Measurements from ENCODE around the gene IQSEC3. TPM values are rescaled to one million over a fixed set of nuclear protein-coding genes. Genes with fewer than 3 reads are reported as not detected.

Gene IQSEC3
- total RNA-seq, 1 donor = under 0.01 TPM

DNA sequence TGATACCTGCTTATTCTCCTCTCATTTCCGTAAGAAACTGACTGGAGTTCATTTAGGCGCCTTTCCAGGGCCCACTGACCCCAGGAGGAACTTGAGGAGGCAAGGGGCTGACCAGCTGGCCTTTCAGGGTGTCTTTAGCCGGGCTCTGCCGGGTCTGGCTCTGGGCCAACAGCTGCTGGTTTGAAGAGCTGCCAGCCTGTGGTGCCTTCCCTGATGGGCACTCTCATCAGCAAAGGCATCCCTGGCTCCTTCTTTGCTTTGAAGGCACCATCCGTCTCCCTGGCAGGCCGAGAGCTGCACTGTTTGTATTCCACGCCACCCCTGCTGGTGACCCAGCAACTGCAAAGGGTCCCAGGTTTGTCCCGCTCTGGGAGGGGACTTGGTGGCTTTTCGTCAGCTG, 42.0 kb downstream of the IQSEC3 start:
- no peak for DNase-seq (ENCODE audit: low read depth)
- TF ChIP-seq, protein P1, sequence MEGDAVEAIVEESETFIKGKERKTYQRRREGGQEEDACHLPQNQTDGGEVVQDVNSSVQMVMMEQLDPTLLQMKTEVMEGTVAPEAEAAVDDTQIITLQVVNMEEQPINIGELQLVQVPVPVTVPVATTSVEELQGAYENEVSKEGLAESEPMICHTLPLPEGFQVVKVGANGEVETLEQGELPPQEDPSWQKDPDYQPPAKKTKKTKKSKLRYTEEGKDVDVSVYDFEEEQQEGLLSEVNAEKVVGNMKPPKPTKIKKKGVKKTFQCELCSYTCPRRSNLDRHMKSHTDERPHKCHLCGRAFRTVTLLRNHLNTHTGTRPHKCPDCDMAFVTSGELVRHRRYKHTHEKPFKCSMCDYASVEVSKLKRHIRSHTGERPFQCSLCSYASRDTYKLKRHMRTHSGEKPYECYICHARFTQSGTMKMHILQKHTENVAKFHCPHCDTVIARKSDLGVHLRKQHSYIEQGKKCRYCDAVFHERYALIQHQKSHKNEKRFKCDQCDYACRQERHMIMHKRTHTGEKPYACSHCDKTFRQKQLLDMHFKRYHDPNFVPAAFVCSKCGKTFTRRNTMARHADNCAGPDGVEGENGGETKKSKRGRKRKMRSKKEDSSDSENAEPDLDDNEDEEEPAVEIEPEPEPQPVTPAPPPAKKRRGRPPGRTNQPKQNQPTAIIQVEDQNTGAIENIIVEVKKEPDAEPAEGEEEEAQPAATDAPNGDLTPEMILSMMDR (IDR thresholded peaks at IDR 0.05; ENCODE audit: insufficient read depth, low read depth, low read length) = no peak
- H3K4me3 ChIP-seq (ENCODE audit: low read depth, low read length) = no peak overlapping the region

DNA sequence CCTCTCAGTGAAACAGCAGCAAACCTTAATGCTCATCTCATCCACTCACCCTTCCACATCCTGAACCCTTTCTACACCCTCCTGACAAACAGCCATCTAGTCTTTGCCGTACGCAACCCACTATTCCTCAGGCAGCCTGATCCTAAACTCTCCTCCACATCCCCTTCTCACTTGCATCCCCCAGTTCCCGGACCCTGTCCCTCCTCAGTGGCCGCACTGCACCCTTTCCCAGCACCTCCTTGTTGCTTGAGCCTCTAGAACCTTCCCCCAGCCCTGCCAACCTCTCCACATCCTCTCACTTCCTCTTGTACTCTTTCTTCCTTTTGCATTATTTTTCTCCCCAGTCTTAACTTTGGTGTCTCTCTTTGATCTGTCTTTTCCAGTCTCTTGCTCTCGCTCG, 42.9 kb downstream of the IQSEC3 start:
- no peak overlapping the region for H3K4me3 ChIP-seq (ENCODE audit: low read depth, low read length)
- no peak for DNase-seq (ENCODE audit: low read depth)
- TF ChIP-seq, protein P1 (IDR thresholded peaks at IDR 0.05; ENCODE audit: insufficient read depth, low read depth, low read length) = no peak

DNA sequence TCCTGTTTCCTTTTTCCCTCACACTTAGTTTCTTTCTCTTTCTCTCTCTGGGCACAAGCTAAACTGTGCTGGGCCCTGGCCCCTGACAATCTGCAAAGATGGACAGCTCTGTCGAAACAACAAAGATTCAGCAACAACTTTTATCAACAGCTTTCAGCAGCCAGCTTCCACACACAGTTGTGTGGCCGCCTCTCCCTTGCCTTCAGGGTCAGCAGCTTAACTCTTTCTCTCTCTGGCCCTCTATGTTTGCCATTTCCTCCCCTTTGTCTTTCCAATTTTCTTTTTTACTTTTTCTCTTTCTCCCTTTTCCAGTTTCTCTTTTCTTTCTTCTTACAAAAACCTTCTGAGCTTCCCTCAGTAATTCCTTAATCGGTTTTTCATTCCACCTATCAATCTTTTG, 43.3 kb downstream of the IQSEC3 start:
- no peak overlapping the region for H3K4me3 ChIP-seq (ENCODE audit: low read depth, low read length)
- no peak for DNase-seq (ENCODE audit: low read depth)
- TF ChIP-seq, protein P1 (IDR thresholded peaks at IDR 0.05; ENCODE audit: insufficient read depth, low read depth, low read length) = no peak

DNA sequence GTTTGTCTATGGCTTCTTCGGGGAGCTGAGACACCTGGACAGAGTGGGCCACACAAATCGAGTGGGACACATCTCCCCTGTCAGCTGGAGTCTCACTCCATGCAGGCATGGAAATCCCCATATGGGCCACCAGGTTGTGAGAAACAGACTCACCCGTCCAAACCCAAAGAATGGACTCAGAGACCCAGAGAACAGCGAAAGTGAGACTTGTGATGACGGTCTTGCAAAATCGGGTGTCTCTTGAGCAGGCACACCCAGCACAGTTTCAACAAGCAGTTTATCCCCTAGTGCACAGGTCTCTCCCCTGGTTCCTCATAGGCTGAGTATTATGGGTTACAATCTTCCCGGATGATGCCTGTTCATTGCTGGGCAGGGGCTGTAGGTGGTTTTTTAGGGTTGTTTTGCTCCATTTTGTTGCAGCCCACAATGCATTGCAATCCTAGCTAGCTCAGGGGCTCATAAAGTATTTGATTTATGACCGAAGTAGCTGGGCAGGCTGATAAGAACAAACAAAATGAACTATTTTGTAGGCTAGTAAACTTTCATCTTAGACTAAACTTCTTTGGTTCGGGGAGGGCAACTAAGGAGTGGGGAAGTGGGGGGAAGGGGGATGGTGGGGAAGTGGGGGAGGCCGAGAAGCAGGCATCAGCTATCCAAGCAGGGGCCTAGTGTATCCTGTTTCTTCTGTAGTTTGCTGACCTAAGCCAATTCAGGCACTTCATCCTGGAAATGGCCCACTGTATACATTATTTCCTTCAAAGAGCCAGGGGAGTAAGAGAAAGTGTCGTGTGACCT, 45.3 kb downstream of the IQSEC3 start:
- DNase-seq (ENCODE audit: low read depth) = peak; percentile 63
- no peak overlapping the region for H3K4me3 ChIP-seq (ENCODE audit: low read depth, low read length)
- TF ChIP-seq, protein P1 (IDR thresholded peaks at IDR 0.05; ENCODE audit: insufficient read depth, low read depth, low read length) = no peak

DNA sequence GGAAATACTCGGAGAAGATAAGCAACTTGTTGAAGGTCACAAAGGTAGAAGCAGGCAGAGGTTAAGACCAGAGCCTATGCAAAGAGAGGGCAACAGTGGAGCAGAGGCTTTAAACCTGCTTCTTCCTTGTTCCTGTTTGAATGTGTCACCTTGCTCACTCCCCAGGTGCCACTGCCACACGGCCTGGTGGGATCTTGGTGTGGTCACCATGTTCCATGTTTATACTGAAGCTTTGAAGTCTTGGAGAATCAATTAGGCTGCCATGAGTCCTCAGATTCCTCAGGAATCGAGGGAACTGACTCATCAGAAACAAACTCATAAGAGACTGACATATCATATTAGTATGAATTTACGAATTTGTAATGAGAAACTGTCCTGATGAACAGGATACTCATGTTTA, 46.8 kb downstream of the IQSEC3 start:
- no peak for DNase-seq (ENCODE audit: low read depth)
- no peak overlapping the region for H3K4me3 ChIP-seq (ENCODE audit: low read depth, low read length)
- TF ChIP-seq, protein P1 (IDR thresholded peaks at IDR 0.05; ENCODE audit: insufficient read depth, low read depth, low read length) = no peak

DNA sequence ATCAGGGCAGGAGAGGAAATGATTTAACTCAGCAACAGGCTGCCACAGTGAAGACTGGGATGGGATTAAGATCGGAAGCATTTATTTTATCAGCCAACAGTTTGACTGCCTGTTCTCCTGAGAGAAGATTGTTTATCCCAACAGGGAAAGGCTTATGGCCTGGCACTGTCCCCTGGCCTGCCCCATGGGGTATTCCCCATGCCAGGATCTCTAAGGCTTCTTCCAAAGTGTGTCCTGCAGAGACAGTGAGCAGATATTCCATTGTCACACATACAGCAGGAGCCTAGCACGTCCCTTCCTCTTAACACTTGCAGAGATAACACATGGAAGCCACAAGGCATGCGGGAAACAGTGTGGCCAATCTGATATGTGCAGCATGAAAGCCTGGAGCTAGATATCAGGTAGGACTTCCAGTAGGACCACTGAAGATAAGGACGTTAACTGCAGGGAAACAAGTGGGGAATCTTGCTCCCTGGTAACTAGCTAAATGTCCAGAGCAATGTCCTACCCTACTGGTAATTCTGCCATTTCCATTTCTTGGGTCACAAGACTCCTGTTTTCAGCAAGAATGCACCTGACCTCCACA, 48.2 kb downstream of the IQSEC3 start:
- TF ChIP-seq, protein P1 (IDR thresholded peaks at IDR 0.05; ENCODE audit: insufficient read depth, low read depth, low read length) = no peak
- no peak for DNase-seq (ENCODE audit: low read depth)
- no peak overlapping the region for H3K4me3 ChIP-seq (ENCODE audit: low read depth, low read length)

All from fibroblast of villous mesenchyme (primary cell).